Endodermal cell (in vitro differentiated cells): ENCODE data around the gene KRT76. TPM values are rescaled to one million over a fixed set of nuclear protein-coding genes. Genes with fewer than 3 reads are reported as not detected.

ENCODE experiments used
- DNase-seq: peaks from one replicate; pipeline ENCODE4 v3.0.0-alpha.2; 2017
- H3K27ac ChIP-seq: 2 replicates; pipeline ENCODE4 v1.5.1; 2013; ENCODE audit warnings: mild to moderate bottlenecking, low read depth, low read length, moderate library complexity
- H3K27me3 ChIP-seq: 2 replicates; pipeline ENCODE4 v1.6.1; 2013; ENCODE audit warnings: mild to moderate bottlenecking, low read length, moderate library complexity; ENCODE audit not compliant: insufficient read depth, control insufficient read depth, poor library complexity, severe bottlenecking
- H3K36me3 ChIP-seq: 2 replicates; pipeline ENCODE4 v1.7.0; 2013; ENCODE audit warnings: mild to moderate bottlenecking, low read length, moderate library complexity; ENCODE audit not compliant: control insufficient read depth, insufficient read depth
- H3K4me1 ChIP-seq: one replicate; pipeline ENCODE4 v1.7.0; 2013; ENCODE audit warnings: low read length; ENCODE audit not compliant: control insufficient read depth, insufficient read depth
- H3K4me3 ChIP-seq: 2 replicates; pipeline ENCODE4 v1.5.1; 2013; ENCODE audit warnings: mild to moderate bottlenecking, low read length, moderate library complexity
- H3K9ac ChIP-seq: 2 replicates; pipeline ENCODE4 v1.6.1; 2013; ENCODE audit warnings: mild to moderate bottlenecking, low read length, moderate library complexity; ENCODE audit not compliant: poor library complexity, severe bottlenecking; ENCODE audit errors: extremely low read depth
- H3K9me3 ChIP-seq: 2 replicates; pipeline ENCODE4 v1.6.1; 2013; ENCODE audit warnings: mild to moderate bottlenecking, low read length, moderate library complexity; ENCODE audit not compliant: control insufficient read depth
- H3K27ac Mint-ChIP-seq: 2 replicates; pipeline ENCODE4 v1.8.0; 2020; ENCODE audit warnings: mixed read lengths
- H3K27me3 Mint-ChIP-seq: 2 replicates; pipeline ENCODE4 v1.8.0; 2021; ENCODE audit warnings: mild to moderate bottlenecking, mixed read lengths; ENCODE audit not compliant: insufficient read depth
- H3K36me3 Mint-ChIP-seq: 2 replicates; pipeline ENCODE4 v1.8.0; 2020; ENCODE audit warnings: low read depth, mixed read lengths
- H3K4me1 Mint-ChIP-seq: 2 replicates; pipeline ENCODE4 v1.8.0; 2020; ENCODE audit warnings: mixed read lengths
- H3K4me3 Mint-ChIP-seq: 2 replicates; pipeline ENCODE4 v1.8.0; 2020; ENCODE audit warnings: mild to moderate bottlenecking, moderate library complexity, mixed read lengths
- H3K9me3 Mint-ChIP-seq: 2 replicates; pipeline ENCODE4 v1.8.0; 2020; ENCODE audit warnings: mild to moderate bottlenecking, mixed read lengths
- WGBS, 2 experiments: methylation state at CpG; one replicate each; pipeline versions ENCODE4 v1.1.5 to v1.1.7; 2013; ENCODE audit warnings: missing lambda C conversion rate in 2 of 2, mixed read lengths in 1 of 2; ENCODE audit not compliant: insufficient coverage in 1 of 2, insufficient read length in 1 of 2; 5-methylcytosine and 5-hydroxymethylcytosine counted together
- total RNA-seq, 2 donors: library from RNA; stranded (reverse); fragmentation: NEBNext Ultra II Directional in 1 of 2; extraction: Animal tissue kit (Norgen Biotek cat#: 25700) in 1 of 2; gene quantifications; 2 replicates in 1 of 2; 3 replicates in 1 of 2; pipeline ENCODE4 v1.2.1, GENCODE V29; 2021
- TF ChIP-seq, protein P1 (sequence below): fragments of 200-600 bp; sonication (generic); conservative IDR thresholded peaks from 2 replicates; pipeline ENCODE4 v1.5.0; 2021; ENCODE audit warnings: antibody characterized with exemption, mild to moderate bottlenecking

The KRT76 gene
- total RNA-seq, 2 donors from 2014 or later, result not detected

- 90 to 94% methylated on average over 3 to 5 of the region's 5 CpGs for WGBS, 2 experiments
- no peak overlapping the region for H3K4me3 Mint-ChIP-seq
- TF ChIP-seq, protein P1, sequence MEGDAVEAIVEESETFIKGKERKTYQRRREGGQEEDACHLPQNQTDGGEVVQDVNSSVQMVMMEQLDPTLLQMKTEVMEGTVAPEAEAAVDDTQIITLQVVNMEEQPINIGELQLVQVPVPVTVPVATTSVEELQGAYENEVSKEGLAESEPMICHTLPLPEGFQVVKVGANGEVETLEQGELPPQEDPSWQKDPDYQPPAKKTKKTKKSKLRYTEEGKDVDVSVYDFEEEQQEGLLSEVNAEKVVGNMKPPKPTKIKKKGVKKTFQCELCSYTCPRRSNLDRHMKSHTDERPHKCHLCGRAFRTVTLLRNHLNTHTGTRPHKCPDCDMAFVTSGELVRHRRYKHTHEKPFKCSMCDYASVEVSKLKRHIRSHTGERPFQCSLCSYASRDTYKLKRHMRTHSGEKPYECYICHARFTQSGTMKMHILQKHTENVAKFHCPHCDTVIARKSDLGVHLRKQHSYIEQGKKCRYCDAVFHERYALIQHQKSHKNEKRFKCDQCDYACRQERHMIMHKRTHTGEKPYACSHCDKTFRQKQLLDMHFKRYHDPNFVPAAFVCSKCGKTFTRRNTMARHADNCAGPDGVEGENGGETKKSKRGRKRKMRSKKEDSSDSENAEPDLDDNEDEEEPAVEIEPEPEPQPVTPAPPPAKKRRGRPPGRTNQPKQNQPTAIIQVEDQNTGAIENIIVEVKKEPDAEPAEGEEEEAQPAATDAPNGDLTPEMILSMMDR, result no peak
Observed at GRCh38 chr12:52794479-52795331, 17.6 kb upstream of the KRT76 start.

DNA sequence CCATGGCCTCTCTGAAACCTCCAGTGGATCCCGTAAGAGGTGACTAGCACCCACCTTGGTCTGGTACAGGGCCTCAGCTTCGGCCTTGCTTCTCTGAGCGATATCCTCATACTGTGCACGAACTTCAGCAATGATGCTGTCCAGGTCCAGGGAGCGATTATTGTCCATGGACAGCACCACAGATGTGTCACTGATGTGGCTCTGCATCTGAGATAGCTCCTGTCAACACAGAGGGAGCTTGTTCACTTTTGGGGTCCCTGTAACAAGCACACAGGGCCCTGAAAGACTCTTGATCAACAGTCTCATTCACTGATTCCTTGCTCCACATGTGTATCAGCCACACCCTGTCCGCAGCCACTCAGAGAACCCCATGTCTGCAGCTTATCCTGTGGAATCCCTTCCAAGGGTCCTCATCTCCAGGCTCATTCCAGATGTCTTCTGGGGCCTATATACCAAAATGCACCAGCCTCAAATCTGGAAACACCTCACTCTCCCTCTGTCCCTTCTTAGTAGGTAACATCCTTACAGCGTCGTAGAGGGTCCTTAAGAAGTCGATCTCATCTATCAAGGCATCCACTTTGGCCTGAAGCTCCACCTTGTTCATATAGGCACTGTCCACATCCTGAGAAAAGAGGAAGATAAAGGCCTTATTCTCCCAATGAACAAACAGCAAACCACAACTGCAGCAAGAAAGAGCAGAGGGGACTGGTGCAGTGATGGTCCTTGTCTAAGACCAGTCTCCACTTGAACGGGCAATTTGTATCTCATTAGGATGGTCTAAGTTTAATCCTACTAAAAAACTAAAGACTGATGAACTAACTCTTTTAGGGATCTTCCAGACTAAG is 15.3 kb upstream of the KRT76 start:
- Histone ChIP-seq H3K4me1 (no peaks in the 10 kb centered on the region), H3K27me3 (no peaks in the 10 kb centered on the region), H3K9me3 (no peaks in the 10 kb centered on the region), H3K4me3 (no peak overlapping the region), H3K36me3 (no peaks in the 10 kb centered on the region), H3K9ac (no peak overlapping the region), H3K27ac (no peak overlapping the region)
- Mint-ChIP-seq H3K4me3 (no peak overlapping the region), H3K27ac (no peak overlapping the region), H3K36me3 (no peaks in the 10 kb centered on the region), H3K9me3 (no peaks in the 10 kb centered on the region), H3K4me1 (no peaks in the 10 kb centered on the region), H3K27me3 (peaks cover 27% of the 10 kb centered on the region)
- WGBS, 2 experiments, result 93 to 95% methylated on average over 10 of the region's 10 CpGs
- DNase-seq, result no peak
- TF ChIP-seq, protein P1, result no peak

More at GRCh38 chr12:52794479-52795331, 17.6 kb upstream of the KRT76 start:
- Histone ChIP-seq H3K36me3 (no peaks in the 10 kb centered on the region), H3K9ac (no peak overlapping the region), H3K27ac (no peak overlapping the region), H3K4me1 (no peaks in the 10 kb centered on the region), H3K4me3 (no peak overlapping the region), H3K9me3 (no peaks in the 10 kb centered on the region), H3K27me3 (no peaks in the 10 kb centered on the region)
- Mint-ChIP-seq H3K4me1 (no peaks in the 10 kb centered on the region), H3K36me3 (no peaks in the 10 kb centered on the region), H3K27ac (no peak overlapping the region), H3K27me3 (peaks cover 11% of the 10 kb centered on the region), H3K9me3 (no peaks in the 10 kb centered on the region)
- no peak for DNase-seq

DNA sequence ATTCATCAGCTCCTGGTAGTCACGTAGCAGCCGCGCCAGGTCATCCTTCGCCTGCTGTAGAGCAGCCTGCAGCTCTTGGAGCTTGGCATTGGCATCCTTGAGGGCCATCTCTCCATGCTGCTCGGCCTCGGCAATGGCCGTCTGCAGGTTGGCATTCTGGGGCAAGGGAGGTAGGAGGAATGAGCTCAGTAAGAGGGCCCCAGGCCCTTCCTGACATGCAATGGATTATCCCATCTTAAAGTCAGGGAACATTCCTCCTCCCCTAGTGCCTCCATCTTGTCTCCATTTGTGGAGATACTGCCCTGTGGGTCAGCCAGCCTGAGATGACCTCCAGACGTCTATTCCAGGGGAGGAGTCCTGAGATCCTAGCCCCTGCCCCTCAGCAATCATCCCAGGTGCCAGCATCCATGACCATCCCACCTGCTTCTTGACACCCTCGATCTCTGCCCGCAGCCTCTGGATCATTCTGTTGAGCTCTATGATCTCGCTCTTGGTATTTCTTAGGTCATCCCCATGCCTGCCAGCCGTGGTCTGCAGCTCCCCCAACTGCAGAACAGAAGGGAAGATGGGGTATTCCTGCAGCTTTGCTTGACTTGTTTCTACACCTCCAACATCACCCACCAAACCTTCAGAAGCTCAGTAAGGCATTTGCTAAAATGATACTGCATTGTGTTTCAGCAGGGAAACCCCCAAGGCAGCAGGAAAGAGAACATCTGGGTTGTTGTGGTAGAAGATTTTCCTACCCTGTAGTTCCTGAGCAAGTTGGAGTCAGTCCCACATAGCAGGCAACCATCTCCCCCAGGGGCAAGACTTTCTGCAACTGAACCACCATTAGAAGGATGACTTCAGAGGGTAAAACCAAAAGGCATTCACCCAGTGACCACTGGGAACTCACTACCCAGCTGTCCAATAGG is 14.4 kb upstream of the KRT76 start:
- peaks cover 30% of the 10 kb centered on the region for H3K27me3 Mint-ChIP-seq
- no peak for DNase-seq

More for the DNA sequence above, 14.4 kb upstream of the KRT76 start:
- H3K36me3 Mint-ChIP-seq, result no peaks in the 10 kb centered on the region
- WGBS, 2 experiments, result 90 to 96% methylated on average over 8 to 12 of the region's 12 CpGs
- Histone ChIP-seq H3K4me1 (no peaks in the 10 kb centered on the region), H3K27me3 (no peaks in the 10 kb centered on the region), H3K27ac (no peak overlapping the region), H3K36me3 (no peaks in the 10 kb centered on the region), H3K9ac (no peak overlapping the region), H3K4me3 (no peak overlapping the region), H3K9me3 (no peaks in the 10 kb centered on the region)
- TF ChIP-seq, protein P1, result no peak
- H3K4me3 Mint-ChIP-seq, result no peak overlapping the region
- H3K27ac Mint-ChIP-seq, result no peak overlapping the region
- no peaks in the 10 kb centered on the region for H3K9me3 Mint-ChIP-seq
- H3K4me1 Mint-ChIP-seq, result no peaks in the 10 kb centered on the region
